Left hindlimb (tissue), 1 donor: Measurements from ENCODE around the gene CRKL.
"Not testable (repeated sequence)": the region's sequence is repeated elsewhere in the genome, so short reads cannot be mapped to it uniquely, and the experiment has no call there.

ENCODE experiments used
- DNase-seq: peaks from one replicate; pipeline ENCODE4 v3.0.0-alpha.2; 2018

The CRKL gene

GRCh38 chr22:20967697-20968211 lies 50.5 kb downstream of the CRKL start:
- no peak for DNase-seq

- no peak for DNase-seq
These were observed 51.2 kb downstream of the CRKL start for GRCh38 chr22:20968281-20968977.

GRCh38 chr22:20970939-20971657 lies 53.9 kb downstream of the CRKL start:
- DNase-seq = peak; percentile 3

DNA sequence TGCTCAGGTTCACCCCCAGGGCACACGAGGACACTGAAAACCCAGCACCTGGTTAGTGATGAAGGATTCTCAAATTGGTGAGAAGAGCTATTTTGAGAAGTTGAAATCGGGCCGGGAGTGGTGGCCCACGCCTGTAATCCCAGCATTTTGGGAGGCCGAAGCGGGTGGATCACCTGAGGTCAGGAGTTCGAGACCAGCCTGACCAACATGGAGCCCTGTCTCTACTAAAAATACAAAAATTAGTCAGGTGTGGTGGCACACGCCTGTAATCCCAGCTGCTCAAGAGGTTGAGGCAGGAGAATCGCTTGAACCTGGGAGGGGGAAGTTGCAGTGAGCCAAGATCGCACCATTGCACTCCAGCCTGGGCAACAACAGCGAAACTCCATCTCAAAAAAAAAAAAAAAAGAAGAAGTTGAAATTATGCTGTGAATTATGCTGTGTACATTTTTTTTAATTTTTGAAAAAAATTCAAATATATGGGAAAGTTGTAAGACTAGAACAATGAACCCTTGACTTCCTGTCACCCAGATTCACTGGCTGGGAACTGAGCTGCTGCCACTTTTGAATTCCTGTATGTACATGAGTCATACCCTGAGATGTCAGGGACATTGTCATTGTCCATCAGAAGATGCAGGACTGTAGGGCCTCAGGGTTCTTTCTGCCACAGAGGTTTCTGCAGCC lies 54.9 kb downstream of the CRKL start:
- not testable (repeated sequence) for DNase-seq

DNA sequence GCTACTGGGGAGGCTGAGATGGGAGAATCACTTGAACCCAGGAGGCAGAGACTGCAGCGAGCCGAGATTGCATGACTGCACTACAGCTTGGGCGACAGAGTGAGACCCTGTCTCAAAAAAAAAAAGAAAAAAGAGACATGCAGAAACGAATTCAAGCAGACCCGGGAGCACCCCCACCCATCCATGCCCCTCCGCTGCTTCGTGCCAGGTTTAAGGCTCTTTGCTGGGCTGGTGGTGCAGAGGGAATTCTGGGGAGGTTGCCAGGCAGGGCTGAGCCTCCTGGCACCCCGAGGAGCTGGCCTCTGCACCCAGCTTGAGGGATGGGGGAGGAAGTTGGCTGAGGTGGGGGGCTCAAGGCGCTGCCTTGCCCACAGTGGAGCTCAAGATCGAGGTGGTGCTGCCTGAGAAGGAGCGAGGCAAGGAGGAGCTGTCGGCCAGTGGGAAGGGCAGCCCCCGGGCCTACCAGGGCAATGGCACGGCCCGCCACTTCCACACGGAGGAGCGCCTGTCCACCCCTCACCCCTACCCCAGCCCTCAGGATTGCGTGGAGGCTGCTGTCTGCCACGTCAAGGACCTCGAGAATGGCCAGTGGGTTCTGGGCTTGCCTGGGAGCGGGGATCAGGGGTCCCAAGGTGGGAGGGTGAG lies 55.8 kb downstream of the CRKL start:
- DNase-seq = no peak

DNA sequence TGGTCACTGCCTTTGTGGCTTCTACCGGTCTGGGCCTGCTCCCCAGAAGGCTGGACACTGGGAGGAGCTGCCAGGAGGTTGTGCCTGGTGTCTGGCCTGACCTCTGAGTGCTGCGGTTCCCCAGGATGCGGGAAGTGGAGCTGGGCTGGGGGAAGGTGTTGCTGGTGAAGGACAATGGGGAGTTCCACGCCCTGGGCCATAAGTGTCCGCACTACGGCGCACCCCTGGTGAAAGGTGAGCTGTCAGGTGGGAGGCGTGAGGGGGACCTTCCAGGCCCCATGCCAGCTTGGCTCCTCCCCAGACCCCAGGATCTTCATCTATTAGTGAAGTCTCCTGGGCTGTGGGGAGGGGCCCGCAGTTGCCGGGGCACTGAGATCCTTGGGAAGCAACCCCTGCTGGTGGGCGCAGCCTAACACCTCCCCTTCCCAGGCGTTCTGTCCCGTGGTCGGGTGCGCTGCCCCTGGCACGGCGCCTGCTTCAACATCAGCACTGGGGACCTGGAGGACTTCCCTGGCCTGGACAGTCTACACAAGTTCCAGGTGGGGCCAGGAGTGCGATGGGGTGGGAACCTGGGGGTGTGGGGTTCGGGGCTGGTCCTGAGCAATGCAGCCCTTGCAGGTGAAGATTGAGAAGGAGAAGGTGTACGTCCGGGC lies 56.6 kb downstream of the CRKL start:
- DNase-seq = no peak

- DNase-seq = no peak
These were observed 57.2 kb downstream of the CRKL start for GRCh38 chr22:20974336-20974955.

DNA sequence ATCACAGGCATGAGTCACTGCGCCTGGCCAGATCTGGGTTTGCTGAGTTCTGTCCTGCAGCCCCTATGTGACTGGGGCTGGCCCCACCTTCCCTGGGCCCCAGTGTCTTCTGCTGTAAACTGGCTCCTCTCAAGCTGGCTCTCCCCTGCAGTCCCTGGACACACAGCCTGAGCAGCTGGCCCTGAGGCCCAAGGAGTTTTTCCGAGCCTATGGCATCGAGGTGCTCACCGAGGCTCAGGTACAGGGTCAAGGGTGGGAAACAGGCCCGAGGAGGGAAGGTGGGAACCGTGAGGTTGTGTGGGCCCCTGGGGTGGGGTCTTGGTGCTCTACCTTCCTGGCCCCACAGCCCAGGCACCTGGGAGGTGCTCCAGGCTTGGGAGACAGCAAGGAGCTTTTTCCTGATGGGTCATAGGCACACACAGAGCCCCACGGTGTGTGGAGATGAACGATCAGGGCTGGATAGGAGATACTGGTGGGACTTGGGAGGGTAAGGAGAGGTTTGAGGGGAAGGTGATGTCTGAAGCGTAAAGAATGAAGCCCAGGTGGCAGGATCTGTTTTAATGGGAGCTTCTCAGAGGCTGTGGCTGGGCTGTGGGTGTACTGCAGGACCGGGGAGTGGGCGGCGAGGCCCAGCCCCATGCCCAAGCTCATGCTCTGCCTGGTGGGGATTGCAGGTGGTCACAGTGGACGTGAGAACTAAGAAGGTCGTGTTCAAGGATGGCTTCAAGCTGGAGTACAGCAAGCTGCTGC lies 58.5 kb downstream of the CRKL start:
- no peak for DNase-seq

- DNase-seq = no peak
These were observed 59.2 kb downstream of the CRKL start for GRCh38 chr22:20976291-20976877.

- no peak for DNase-seq
These were observed 59.8 kb downstream of the CRKL start for GRCh38 chr22:20977019-20977418.

DNA sequence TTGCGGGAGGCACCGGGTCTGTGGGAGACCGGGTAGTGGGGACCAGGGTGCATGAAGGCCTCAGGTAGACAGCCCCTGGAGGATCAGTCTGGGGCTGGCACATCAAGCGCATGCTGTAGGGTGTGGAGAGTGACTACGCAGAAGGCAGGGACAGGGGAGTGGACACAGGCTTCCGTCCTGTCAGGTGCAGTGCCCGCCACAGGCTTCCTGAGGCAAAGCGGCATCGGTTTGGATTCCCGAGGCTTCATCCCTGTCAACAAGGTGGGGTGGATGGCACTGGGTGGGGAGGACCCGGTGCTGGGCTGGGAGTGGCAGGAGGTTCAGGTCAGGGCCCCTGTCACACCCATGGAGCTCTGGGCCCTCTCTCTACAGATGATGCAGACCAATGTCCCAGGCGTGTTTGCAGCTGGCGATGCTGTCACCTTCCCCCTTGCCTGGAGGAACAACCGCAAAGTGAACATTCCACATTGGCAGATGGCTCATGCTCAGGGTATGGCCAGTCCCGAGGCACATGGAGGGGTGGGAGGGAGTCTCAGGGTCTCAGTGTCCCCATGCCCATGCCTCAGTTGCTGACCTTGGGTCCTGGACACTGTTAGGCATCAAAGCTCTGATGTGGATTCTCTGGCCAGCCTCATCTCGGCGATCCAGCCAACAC lies 60.4 kb downstream of the CRKL start:
- DNase-seq = no peak

DNA sequence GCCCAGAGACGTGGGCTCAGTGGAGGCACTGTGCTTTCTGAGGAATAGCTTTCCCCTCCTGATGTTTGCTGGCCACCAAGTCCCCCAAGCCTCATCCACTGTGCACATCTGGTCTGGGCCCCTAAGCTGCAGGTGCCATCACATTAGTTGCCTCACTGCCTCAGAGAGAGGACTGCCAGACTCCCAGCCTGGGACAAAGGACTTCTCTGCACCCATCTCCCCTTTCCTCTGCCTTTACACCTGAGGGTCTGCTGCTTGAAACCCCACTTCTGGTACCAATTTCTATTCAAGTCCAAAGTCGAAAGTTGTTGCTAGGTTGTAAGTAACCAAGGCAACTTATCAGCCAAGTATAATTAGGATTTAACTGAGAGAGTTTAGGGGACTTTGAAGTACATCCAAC lies 61.2 kb downstream of the CRKL start:
- no peak for DNase-seq

DNA sequence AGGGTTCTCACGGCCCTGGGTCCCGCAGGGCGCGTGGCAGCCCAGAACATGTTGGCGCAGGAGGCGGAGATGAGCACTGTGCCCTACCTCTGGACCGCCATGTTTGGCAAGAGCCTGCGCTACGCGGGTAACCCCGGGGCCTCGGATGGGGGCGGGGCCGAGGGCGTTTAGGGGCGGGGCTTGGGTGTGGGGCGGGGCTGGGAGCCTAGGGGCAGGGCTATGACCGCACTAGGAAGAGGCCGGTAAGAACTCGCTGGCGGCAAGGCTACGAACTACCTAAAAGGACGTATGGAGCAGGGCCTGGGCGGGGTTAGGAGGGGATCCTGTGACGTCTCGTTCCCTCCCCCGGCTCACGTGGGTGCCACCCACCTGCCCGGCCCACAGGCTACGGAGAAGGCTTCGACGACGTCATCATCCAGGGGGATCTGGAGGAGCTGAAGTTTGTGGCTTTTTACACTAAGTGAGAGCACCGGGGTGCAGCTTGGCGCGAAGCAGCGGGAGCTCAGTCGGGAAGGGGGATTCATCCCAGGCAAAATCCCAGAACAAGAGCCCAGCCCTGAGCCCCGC lies 62.1 kb downstream of the CRKL start:
- DNase-seq = peak; percentile 67

- DNase-seq = no peak
These were observed 62.8 kb downstream of the CRKL start for GRCh38 chr22:20979940-20980453.

DNA sequence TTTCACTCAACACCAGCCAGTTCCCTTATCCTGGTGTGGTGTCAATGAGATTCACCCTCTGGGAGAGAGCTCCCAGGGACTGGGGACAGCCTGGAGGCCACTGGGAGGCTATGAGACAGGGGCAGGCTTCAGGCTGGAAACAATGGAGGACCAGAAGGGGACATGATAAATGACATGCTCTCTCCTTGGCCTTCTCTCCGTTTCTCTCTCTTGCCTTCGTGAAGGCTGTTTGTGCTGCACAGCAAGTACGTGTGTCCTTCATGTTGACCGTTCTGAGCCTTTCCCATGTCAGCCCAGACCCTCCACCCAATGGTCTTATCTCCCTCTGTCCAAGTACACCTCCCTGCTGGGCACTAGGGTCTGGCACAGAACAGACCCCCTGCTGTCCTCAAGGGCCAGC lies 63.3 kb downstream of the CRKL start:
- DNase-seq = no peak

- no peak for DNase-seq
These were observed 63.9 kb downstream of the CRKL start for GRCh38 chr22:20980938-20981722.

GRCh38 chr22:20981787-20982562 lies 64.8 kb downstream of the CRKL start, which contains the start of gene LZTR1:
Gene LZTR1 (plus strand): TSS chr22:20982297. CDS start chr22:20982372, 75 bp downstream.
- DNase-seq = peak; percentile 89

- DNase-seq = no peak
These were observed 65.3 kb downstream of the CRKL start for GRCh38 chr22:20982563-20982882.
